Endothelial cell of umbilical vein (primary cell): ENCODE results near the gene EML1. TPM values are rescaled to one million over a fixed set of nuclear protein-coding genes. Genes with fewer than 3 reads are reported as not detected.

Experiments
- BruUV-seq: library from RNA; stranded (reverse); fragments of 400-500 nt; replicated peaks from 2 replicates; lab custom pipeline; 2021; lab: Mats Ljungman, UMichigan
- CTCF ChIA-PET: fragments of 300-600, 350-600 bp; sonication (Branson Sonifier 250); formaldehyde crosslinking; loops from one replicate; lab custom pipeline; 2021; ENCODE audit warnings: antibody characterized with exemption, inconsistent platforms; lab: Charles Lee
- POLR2A ChIA-PET: fragments of 300-600, 350-600 bp; sonication (Branson Sonifier 250); formaldehyde crosslinking; loops from one replicate; lab custom pipeline; 2021; ENCODE audit warnings: antibody characterized with exemption, inconsistent platforms; lab: Charles Lee
- DNase-seq: peaks from one replicate; pipeline ENCODE4 v3.0.0-alpha.2; 2011; ENCODE audit warnings: low read depth, low spot score
- FAIRE-seq: peaks from 2 replicates; lab custom pipeline; 2011; peaks lifted over from hg19 to GRCh38; lab: Jason Lieb, UNC
- H2AFZ ChIP-seq: 2 replicates; pipeline ENCODE4 v1.6.0; 2012; ENCODE audit warnings: low read depth, low read length, control low read depth, inconsistent platforms
- H3K27ac ChIP-seq: 2 replicates; pipeline ENCODE4 v1.5.1; 2011; ENCODE audit warnings: low read depth, mild to moderate bottlenecking, control low read depth, low read length, moderate library complexity; ENCODE audit not compliant: insufficient read depth
- H3K27me3 ChIP-seq, 2 experiments: 2 replicates each; pipeline versions ENCODE4 v1.6.0 to v1.6.1; 2011; ENCODE audit warnings: low read length in 2 of 2, mixed read lengths in 1 of 2; ENCODE audit not compliant: control insufficient read depth in 2 of 2, insufficient read depth in 2 of 2
- H3K36me3 ChIP-seq, 2 experiments: 2 replicates in 1 of 2; 3 replicates in 1 of 2; pipeline ENCODE4 v1.5.1; 2011; ENCODE audit warnings: low read length in 2 of 2, mild to moderate bottlenecking in 1 of 2, moderate library complexity in 1 of 2; ENCODE audit not compliant: control insufficient read depth in 2 of 2, insufficient read depth in 2 of 2; ENCODE audit errors: extremely low read depth in 1 of 2
- H3K4me1 ChIP-seq: 3 replicates; pipeline ENCODE4 v1.5.1; 2011; ENCODE audit warnings: mild to moderate bottlenecking, low read length; ENCODE audit not compliant: control insufficient read depth, insufficient read depth; ENCODE audit errors: extremely low read depth
- H3K4me2 ChIP-seq: 2 replicates; pipeline ENCODE4 v1.6.1; 2011; ENCODE audit warnings: low read length, control low read depth, mixed read lengths; ENCODE audit not compliant: insufficient read depth
- H3K4me3 ChIP-seq, 3 experiments: fragments of 200-600 bp in 1 of 3; sonication (generic), shearing (Covaris generic) in 1 of 3; replicated peaks in 1 of 3; 2 replicates each; pipeline ENCODE4 v1.5.1; 2011 to 2016; ENCODE audit warnings: control low read depth in 3 of 3, low read length in 3 of 3, mild to moderate bottlenecking in 2 of 3, inconsistent platforms in 1 of 3, low read depth in 1 of 3, moderate library complexity in 1 of 3; ENCODE audit not compliant: insufficient read depth in 1 of 3
- H3K79me2 ChIP-seq: 2 replicates; pipeline ENCODE4 v1.6.0; 2012; ENCODE audit warnings: low read length, inconsistent platforms; ENCODE audit not compliant: control insufficient read depth, insufficient read depth
- H3K9ac ChIP-seq: replicated peaks from 2 replicates; pipeline ENCODE3; 2011; ENCODE audit warnings: low read length, control low read depth; ENCODE audit not compliant: insufficient read depth; ENCODE audit errors: extremely low read depth
- H3K9me1 ChIP-seq: replicated peaks from 3 replicates; pipeline ENCODE4 v1.6.0; 2011; ENCODE audit warnings: mild to moderate bottlenecking, low read length; ENCODE audit not compliant: control insufficient read depth, insufficient read depth; ENCODE audit errors: extremely low read depth
- H3K9me3 ChIP-seq: replicated peaks from 2 replicates; pipeline ENCODE4 v1.5.1; 2012; ENCODE audit warnings: low read length, inconsistent platforms; ENCODE audit not compliant: control insufficient read depth, insufficient read depth
- H4K20me1 ChIP-seq: replicated peaks from 2 replicates; pipeline ENCODE3; 2011; ENCODE audit warnings: mild to moderate bottlenecking, low read length; ENCODE audit not compliant: control insufficient read depth, insufficient read depth; ENCODE audit errors: extremely low read depth
- EZH2 ChIP-seq: IDR thresholded peaks from 2 replicates; pipeline ENCODE4 v1.6.1; 2012; ENCODE audit warnings: borderline replicate concordance, low read depth, mild to moderate bottlenecking, moderate library complexity, low read length, inconsistent platforms; ENCODE audit not compliant: severe bottlenecking
- FOS ChIP-seq: IDR thresholded peaks from 2 replicates; pipeline ENCODE4 v1.6.1; 2011; ENCODE audit warnings: mild to moderate bottlenecking, low read length, moderate library complexity, borderline replicate concordance; ENCODE audit not compliant: insufficient read depth
- GATA2 ChIP-seq: IDR thresholded peaks from 2 replicates; pipeline ENCODE4 v1.7.0; 2011; ENCODE audit warnings: low read depth, mild to moderate bottlenecking, moderate library complexity, mixed read lengths, low read length; ENCODE audit not compliant: insufficient read length, insufficient read depth
- JUN ChIP-seq: IDR thresholded peaks from 2 replicates; pipeline ENCODE4 v1.6.1; 2011; ENCODE audit warnings: borderline replicate concordance, low read depth; ENCODE audit not compliant: insufficient read length, insufficient read depth
- MYC ChIP-seq: IDR thresholded peaks from one replicate; pipeline ENCODE4 v1.6.1; 2011; ENCODE audit warnings: mild to moderate bottlenecking, low read depth, low read length
- POLR2A ChIP-seq: IDR thresholded peaks from 2 replicates; pipeline ENCODE4 v1.6.1; 2012; ENCODE audit warnings: low read depth, mild to moderate bottlenecking, control low read depth, low read length
- POLR2AphosphoS5 ChIP-seq: IDR thresholded peaks from 2 replicates; pipeline ENCODE4 v1.6.1; 2012; ENCODE audit warnings: low read depth, mild to moderate bottlenecking, control low read depth, low read length, moderate library complexity; ENCODE audit not compliant: insufficient read depth
- dilution Hi-C: fragments of 300-500 bp; cut with MboI; formaldehyde crosslinking; loops from one replicate; pipeline ENCODE4 v1.15.0; 2019; ENCODE audit warnings: low sequenced_read_pairs; ENCODE audit not compliant: extremely low pct_ligation_motif_present
- intact Hi-C: fragments of 100-400 bp; cut with micrococcal nuclease; formaldehyde crosslinking; loops from one replicate; pipeline ENCODE4 v1.10.0; 2022
- polyA plus RNA-seq, 4 experiments: library from polyadenylated mRNA; depleted of rRNA in 3 of 4; stranded (reverse) in 3 of 4; unstranded in 1 of 4; fragments of >200 nt; gene quantifications; 2 replicates each; pipeline versions ENCODE4 v1.2.1 to v1.2.3, GENCODE V29; 2011 to 2012; ENCODE audit warnings: missing spikeins in 1 of 4
- total RNA-seq: library from RNA; stranded (reverse); gene quantifications from 2 replicates; pipeline ENCODE4 v1.2.3, GENCODE V29; 2021
- TF ChIP-seq, protein P1 (sequence below): IDR thresholded peaks from 2 replicates; pipeline ENCODE4 v1.6.1; 2011; ENCODE audit not compliant: insufficient read depth, insufficient read length
- TF ChIP-seq, protein P2 (sequence below), 2 donors: IDR thresholded peaks; 1 replicate in 1 of 2; 2 replicates in 1 of 2; pipeline ENCODE4 v1.5.1; 2011; ENCODE audit warnings: low read length in 2 of 2, mild to moderate bottlenecking in 2 of 2, moderate library complexity in 2 of 2, control low read depth in 1 of 2, inconsistent platforms in 1 of 2, low read depth in 1 of 2; ENCODE audit not compliant: insufficient read depth in 1 of 2; ENCODE audit errors: extremely low read depth in 1 of 2

Gene EML1
- total and polyA plus RNA-seq, 2 donors (not counting 3 experiments of a cell fraction or from before 2014, with no cell fraction given): 22.9 to 33.0 TPM

DNA sequence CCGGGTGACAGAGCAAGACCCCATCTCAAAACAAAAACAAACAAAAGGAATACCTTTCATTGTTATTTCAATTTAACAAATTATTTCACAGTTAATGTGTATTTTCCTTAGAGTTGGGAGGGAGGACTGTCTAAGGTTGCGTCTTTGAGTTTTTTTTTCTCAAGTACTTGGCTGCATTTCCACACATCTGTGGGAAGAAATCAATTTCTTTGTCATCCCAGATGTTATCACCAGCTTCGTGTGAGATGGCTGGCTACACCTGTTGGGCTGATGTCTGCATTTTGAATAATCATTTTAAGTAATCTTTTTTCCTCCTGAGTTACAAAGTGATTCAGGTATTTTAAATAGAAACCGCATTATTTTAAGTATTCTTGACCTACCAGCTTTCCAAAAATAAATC is 59.4 kb downstream of the EML1 start:
- dilution Hi-C loops: no loop called here
- ChIA-PET CTCF (interaction anchor here (0.9 to 2.9 kb wide), 3 partner anchors 13 to 122 kb away, joined by 3 to 11 read pairs (median 7); no protein-coding TSS in a partner anchor), POLR2A (no interaction called here)
- Histone ChIP-seq H2AFZ (no peak overlapping the region), H3K79me2 (no peaks in the 10 kb centered on the region), H3K9me1 (no peaks in the 10 kb centered on the region), H3K9ac (no peak overlapping the region), H3K27me3 (no peaks in the 10 kb centered on the region), H3K27ac (no peak overlapping the region), H4K20me1 (peaks cover 2% of the 10 kb centered on the region), H3K4me3 (no peak overlapping the region), H3K36me3 (peaks cover 0 to 6% of the 10 kb centered on the region in 2 experiments), H3K4me2 (no peak overlapping the region), H3K4me1 (no peaks in the 10 kb centered on the region), H3K9me3 (no peaks in the 10 kb centered on the region)
- BruUV-seq: no TSS peak
- FAIRE-seq (no peak), DNase-seq (no peak)
- TF ChIP-seq, protein P1, sequence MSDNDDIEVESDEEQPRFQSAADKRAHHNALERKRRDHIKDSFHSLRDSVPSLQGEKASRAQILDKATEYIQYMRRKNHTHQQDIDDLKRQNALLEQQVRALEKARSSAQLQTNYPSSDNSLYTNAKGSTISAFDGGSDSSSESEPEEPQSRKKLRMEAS: no peak
- TF ChIP-seq POLR2AphosphoS5 (no peak), GATA2 (no peak), JUN (no peak), POLR2A (no peak), FOS (no peak), MYC (no peak)
- intact Hi-C loops: no loop called here

DNA sequence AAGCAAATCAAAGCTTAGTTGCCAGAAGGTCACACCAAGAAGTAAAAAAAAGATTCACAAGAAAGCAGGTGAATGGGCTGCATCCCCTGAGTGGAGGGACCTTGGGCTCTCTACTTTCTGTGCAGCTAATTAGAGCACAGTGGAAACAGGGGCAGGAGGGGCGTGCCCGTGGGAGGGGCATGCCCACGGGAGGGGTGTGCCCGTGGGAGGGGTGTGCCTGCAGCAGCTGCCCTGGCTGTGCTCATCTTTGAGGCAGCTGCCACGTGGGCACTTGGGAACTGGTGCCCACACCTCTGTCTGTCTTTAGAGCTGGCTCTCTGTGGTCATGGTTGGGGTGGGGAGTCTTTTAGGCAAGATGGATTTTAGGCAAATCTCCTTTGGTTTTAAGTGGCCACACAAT is 60.0 kb downstream of the EML1 start:
- Histone ChIP-seq H3K79me2 (no peaks in the 10 kb centered on the region), H3K9me3 (no peaks in the 10 kb centered on the region), H3K27ac (no peak overlapping the region), H4K20me1 (peaks cover 2% of the 10 kb centered on the region), H3K9me1 (no peaks in the 10 kb centered on the region), H3K4me3 (no peak overlapping the region), H3K36me3 (peaks cover 0 to 6% of the 10 kb centered on the region in 2 experiments), H2AFZ (no peak overlapping the region), H3K27me3 (no peaks in the 10 kb centered on the region), H3K4me1 (no peaks in the 10 kb centered on the region), H3K4me2 (no peak overlapping the region), H3K9ac (no peak overlapping the region)
- ChIA-PET CTCF (interaction anchor here (0.9 to 2.9 kb wide), 3 partner anchors 12 to 123 kb away, joined by 3 to 11 read pairs (median 7); no protein-coding TSS in a partner anchor), POLR2A (no interaction called here)
- intact Hi-C loops: no loop called here
- TF ChIP-seq FOS: no peak
- no peak for TF ChIP-seq JUN
- TF ChIP-seq POLR2A: no peak
- TF ChIP-seq MYC: no peak
- TF ChIP-seq EZH2: no peak
- TF ChIP-seq POLR2AphosphoS5: no peak
- no peak for TF ChIP-seq GATA2
- TF ChIP-seq, protein P2, sequence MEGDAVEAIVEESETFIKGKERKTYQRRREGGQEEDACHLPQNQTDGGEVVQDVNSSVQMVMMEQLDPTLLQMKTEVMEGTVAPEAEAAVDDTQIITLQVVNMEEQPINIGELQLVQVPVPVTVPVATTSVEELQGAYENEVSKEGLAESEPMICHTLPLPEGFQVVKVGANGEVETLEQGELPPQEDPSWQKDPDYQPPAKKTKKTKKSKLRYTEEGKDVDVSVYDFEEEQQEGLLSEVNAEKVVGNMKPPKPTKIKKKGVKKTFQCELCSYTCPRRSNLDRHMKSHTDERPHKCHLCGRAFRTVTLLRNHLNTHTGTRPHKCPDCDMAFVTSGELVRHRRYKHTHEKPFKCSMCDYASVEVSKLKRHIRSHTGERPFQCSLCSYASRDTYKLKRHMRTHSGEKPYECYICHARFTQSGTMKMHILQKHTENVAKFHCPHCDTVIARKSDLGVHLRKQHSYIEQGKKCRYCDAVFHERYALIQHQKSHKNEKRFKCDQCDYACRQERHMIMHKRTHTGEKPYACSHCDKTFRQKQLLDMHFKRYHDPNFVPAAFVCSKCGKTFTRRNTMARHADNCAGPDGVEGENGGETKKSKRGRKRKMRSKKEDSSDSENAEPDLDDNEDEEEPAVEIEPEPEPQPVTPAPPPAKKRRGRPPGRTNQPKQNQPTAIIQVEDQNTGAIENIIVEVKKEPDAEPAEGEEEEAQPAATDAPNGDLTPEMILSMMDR (IDR thresholded peaks at IDR 0.05; ENCODE audit: extremely low read depth in 1 of 2, insufficient read depth in 1 of 2, low read depth in 1 of 2, low read length in 2 of 2): no peak
- TF ChIP-seq, protein P1: no peak
- DNase-seq (no peak), FAIRE-seq (no peak)
- dilution Hi-C loops: no loop called here
- BruUV-seq: no TSS peak
